Breast epithelium (tissue), 4 donors: ENCODE data around the gene WNT5B. TPM values are rescaled to one million over a fixed set of nuclear protein-coding genes. Genes with fewer than 3 reads are reported as not detected.
"Not testable (repeated sequence)": the region's sequence is repeated elsewhere in the genome, so short reads cannot be mapped to it uniquely, and the experiment has no call there.

Experiments
- DNase-seq, 2 donors: peaks; one replicate each; pipeline ENCODE4 v3.0.0-alpha.2; 2019; ENCODE audit warnings: low spot score in 2 of 2
- H3K27ac ChIP-seq, 2 donors: fragments of 200-600 bp; sonication (generic) in 1 of 2; one replicate each; pipeline ENCODE4 v1.5.1; 2016 to 2019; ENCODE audit warnings: mild to moderate bottlenecking in 1 of 2
- H3K27me3 ChIP-seq, 2 donors: fragments of 200-600 bp; sonication (generic) in 1 of 2; one replicate each; pipeline versions ENCODE4 v1.5.1 to v1.6.0; 2017 to 2019; ENCODE audit warnings: control low read depth in 1 of 2, mild to moderate bottlenecking in 1 of 2
- H3K36me3 ChIP-seq: fragments of 200-600 bp; one replicate; pipeline ENCODE4 v1.5.1; 2019
- H3K4me1 ChIP-seq, 2 donors: fragments of 200-600 bp; sonication (generic); one replicate each; pipeline ENCODE4 v1.5.1; 2016 to 2019; ENCODE audit warnings: control low read depth in 1 of 2
- H3K4me3 ChIP-seq, 3 donors: fragments of 200-600 bp; sonication (generic); 1 replicate in 2 of 3; 2 replicates in 1 of 3; pipeline ENCODE4 v1.5.1; 2016 to 2019; ENCODE audit warnings: mild to moderate bottlenecking in 3 of 3, moderate library complexity in 2 of 3
- H3K9me3 ChIP-seq, 2 donors: fragments of 200-600 bp; sonication (generic) in 1 of 2; one replicate each; pipeline ENCODE4 v1.5.1; 2016 to 2019; ENCODE audit warnings: control low read depth in 1 of 2
- POLR2A ChIP-seq: fragments of 450-650 bp; IDR thresholded peaks from one replicate; pipeline ENCODE4 v1.6.1; 2016; ENCODE audit warnings: antibody characterized with exemption, mild to moderate bottlenecking, moderate library complexity
- POLR2AphosphoS5 ChIP-seq, 3 donors: sonication (generic); formaldehyde crosslinking; IDR thresholded peaks; one replicate each; pipeline ENCODE4 v1.6.1; 2017; ENCODE audit warnings: antibody characterized with exemption in 3 of 3
- intact Hi-C: fragments of 100-400 bp; cut with DNase I; formaldehyde crosslinking; loops from one replicate; pipeline ENCODE4 v1.15.1; 2023; ENCODE audit warnings: low total_unique reads
- total RNA-seq, 3 donors: library from RNA; depleted of rRNA; stranded (reverse); fragments of >200 nt; gene quantifications; one replicate each; pipeline ENCODE4 v1.1.0, GENCODE V29; 2016
- TF ChIP-seq, protein P1 (sequence below), 3 donors: fragments of 450-650 bp; IDR thresholded peaks; one replicate each; pipeline ENCODE4 v1.5.1; 2016 to 2017; ENCODE audit warnings: antibody characterized with exemption in 3 of 3, mild to moderate bottlenecking in 3 of 3, moderate library complexity in 3 of 3

WNT5B gene
- total RNA-seq, 3 donors from 2014 or later, result 3.9 to 11.9 (median 4.0) TPM

DNA sequence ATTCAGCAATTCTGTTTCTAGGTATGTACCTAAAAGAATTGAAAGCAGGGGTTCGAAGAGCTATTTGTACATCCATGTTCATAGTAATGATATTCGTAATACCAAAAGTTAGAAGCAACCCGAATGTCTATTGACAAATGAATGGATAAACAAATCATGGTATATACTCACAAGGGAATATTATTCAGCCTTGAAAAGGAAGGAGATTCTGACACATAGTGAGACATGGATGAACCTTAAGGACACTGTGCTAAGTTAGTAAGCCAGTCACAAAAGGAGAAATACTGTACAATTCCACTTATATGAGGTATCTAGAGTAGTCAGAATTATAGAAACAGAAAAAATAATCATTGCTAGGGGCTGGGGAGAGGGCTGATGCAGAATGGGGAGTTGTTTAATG is 30.3 kb upstream of the WNT5B start:
- TF ChIP-seq, protein P1, sequence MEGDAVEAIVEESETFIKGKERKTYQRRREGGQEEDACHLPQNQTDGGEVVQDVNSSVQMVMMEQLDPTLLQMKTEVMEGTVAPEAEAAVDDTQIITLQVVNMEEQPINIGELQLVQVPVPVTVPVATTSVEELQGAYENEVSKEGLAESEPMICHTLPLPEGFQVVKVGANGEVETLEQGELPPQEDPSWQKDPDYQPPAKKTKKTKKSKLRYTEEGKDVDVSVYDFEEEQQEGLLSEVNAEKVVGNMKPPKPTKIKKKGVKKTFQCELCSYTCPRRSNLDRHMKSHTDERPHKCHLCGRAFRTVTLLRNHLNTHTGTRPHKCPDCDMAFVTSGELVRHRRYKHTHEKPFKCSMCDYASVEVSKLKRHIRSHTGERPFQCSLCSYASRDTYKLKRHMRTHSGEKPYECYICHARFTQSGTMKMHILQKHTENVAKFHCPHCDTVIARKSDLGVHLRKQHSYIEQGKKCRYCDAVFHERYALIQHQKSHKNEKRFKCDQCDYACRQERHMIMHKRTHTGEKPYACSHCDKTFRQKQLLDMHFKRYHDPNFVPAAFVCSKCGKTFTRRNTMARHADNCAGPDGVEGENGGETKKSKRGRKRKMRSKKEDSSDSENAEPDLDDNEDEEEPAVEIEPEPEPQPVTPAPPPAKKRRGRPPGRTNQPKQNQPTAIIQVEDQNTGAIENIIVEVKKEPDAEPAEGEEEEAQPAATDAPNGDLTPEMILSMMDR (IDR thresholded peaks at IDR 0.05), result no peak
- TF ChIP-seq POLR2AphosphoS5 (IDR thresholded peaks at IDR 0.05) (no peak), POLR2A (no peak)

DNA sequence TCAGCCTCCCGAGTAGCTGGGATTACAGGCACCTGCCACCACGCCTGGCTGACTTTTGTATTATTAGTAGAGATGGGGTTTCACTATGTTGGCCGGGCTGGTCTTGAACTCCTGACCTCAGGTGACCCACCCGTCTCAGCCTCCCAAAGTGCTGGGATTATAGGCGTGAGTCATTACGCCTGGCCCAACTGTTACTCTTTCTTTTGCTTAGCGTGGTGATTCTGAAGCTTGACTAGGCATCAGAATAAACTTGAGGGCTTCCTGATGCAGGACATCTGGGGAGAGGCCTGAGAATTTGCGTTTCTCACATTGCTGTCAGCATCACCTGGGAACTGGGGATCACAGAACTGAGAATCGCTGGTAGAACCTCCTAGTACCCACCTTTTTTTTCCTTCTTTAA is 26.3 kb upstream of the WNT5B start:
- H3K4me1 ChIP-seq, DNase-seq, H3K4me3 ChIP-seq, intact Hi-C loops, H3K9me3 ChIP-seq, H3K36me3 ChIP-seq, H3K27me3 ChIP-seq, H3K27ac ChIP-seq: not testable (repeated sequence)

More for the DNA sequence above, 30.3 kb upstream of the WNT5B start:
- Histone ChIP-seq H3K9me3 (no peaks in the 10 kb centered on the region), H3K27ac (no peak overlapping the region), H3K4me1 (peaks cover 0 to 8% of the 10 kb centered on the region in 2 donors), H3K27me3 (no peaks in the 10 kb centered on the region), H3K36me3 (no peaks in the 10 kb centered on the region), H3K4me3 (no peak overlapping the region)
- DNase-seq, result no peak
- intact Hi-C loops, result loop anchor here (10.0 kb wide), 1 partner anchor 1214 kb away; the partner anchor contains the start of gene KDM5A

DNA sequence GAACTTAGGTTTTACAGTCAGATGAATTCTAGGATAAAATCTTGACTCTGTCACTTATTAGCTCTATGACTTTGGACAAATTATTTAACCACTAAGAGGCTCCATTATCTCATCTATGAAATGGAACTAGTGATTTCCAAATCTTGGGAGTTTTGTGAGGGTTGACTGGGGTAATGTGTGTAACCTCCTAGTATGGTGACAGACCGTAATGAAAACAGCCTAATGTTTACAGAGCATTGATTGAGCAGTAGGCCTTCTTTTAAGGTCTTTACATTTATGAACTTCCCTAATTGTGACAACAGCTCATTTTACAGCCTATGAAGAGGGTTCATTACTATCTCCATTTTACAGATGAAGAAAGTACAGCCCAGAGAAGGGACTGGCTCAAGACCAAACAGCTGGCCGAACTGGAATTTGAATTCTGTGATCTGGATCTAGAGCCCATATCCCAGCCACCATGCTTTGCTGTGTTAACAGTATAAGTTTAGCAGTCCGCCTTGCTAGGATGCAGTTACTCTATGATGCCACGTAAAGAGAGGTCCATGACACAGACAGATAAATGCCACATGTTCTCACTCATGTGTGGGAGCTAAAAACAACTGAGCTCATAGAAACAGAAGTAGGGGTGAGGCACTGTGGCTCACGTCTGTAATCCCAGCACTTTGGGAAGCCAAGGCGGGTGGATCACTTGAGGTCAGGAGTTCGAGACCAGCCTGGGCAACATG is 25.6 kb upstream of the WNT5B start:
- Histone ChIP-seq H3K4me1 (no peaks in the 10 kb centered on the region), H3K36me3 (no peaks in the 10 kb centered on the region), H3K9me3 (no peaks in the 10 kb centered on the region), H3K4me3 (no peak overlapping the region), H3K27me3 (no peaks in the 10 kb centered on the region), H3K27ac (no peak overlapping the region)
- TF ChIP-seq POLR2AphosphoS5 (IDR thresholded peaks at IDR 0.05) (no peak), POLR2A (no peak)
- TF ChIP-seq, protein P1 (IDR thresholded peaks at IDR 0.05), result no peak
- DNase-seq, result no peak
- intact Hi-C loops, result no loop called here

DNA sequence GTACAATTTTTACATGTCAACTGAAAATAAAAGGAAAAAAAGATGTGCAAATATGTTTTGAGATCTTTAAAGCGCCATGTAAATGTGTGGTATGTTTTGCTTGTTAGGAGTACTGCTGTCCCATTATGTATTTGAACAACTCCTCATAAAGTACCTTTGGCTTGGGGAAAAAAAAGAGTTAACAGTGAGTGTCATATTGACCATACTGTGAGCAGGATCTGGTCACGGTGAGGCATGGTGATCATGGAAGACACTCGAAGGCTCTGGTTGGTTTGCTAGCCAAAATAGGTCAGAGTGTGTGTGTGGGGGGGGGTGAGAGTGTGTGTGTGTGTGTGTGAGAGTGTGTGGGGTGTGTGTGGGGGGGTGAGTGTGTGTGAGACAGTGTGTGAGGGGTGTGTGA is 24.6 kb upstream of the WNT5B start:
- TF ChIP-seq POLR2A (no peak), POLR2AphosphoS5 (IDR thresholded peaks at IDR 0.05) (no peak)
- TF ChIP-seq, protein P1 (IDR thresholded peaks at IDR 0.05), result no peak
- intact Hi-C loops, result no loop called here
- no peaks in the 10 kb centered on the region for H3K36me3 ChIP-seq
- no peaks in the 10 kb centered on the region for H3K4me1 ChIP-seq
- DNase-seq, result no peak
- H3K27ac ChIP-seq, result peak overlapping the region in 1 of 2 donors; percentile 50
- H3K9me3 ChIP-seq, result no peaks in the 10 kb centered on the region
- H3K27me3 ChIP-seq, result no peaks in the 10 kb centered on the region
- no peak overlapping the region for H3K4me3 ChIP-seq

DNA sequence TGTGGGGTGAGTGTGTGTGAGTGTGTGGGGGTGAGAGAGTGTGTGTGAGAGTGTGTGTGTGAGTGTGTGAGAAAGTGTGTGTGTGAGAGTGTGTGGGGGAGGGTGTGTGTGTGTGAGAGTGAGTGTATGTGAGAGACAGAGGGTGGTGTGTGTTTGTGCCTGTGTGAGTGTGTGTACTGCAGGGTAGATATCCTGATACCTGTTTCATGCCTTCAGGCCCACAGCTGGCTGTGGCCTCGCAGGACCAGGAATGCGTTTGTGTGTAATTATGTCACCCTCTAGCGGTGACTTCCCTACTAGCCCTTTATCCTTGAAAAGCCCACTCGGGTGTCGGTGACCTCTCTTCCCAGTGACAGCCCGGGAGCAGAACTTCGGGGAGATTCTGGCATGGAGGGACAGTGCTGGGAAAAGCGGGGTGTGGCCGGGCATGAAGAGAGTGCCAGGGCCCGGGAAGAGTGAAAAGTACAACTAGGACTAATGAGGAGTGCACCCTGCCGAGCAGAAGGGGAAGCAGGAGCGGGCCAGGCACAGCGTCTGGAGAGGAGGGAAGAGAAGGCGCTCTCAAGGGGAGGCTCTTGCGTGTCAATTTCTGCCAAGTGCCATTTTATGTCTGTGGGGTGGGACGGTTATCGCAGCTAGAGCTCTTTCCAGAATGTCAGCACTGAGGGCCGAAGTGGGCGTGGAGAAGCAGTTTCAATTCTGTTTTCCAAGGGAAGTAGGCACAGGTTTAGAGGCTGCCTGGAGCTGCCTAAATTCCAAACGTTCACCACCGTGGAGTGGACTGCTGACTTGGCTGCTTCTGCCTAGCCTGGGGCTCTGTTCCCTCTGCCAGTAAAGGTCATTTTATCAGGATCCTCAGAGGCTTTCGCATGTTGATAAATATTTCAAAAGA is 23.7 kb upstream of the WNT5B start:
- peak; percentile 63 to 79 for DNase-seq
- TF ChIP-seq POLR2AphosphoS5 (IDR thresholded peaks at IDR 0.05), result peak in 2 of 3 donors; percentile 34 to 52
- TF ChIP-seq, protein P1 (IDR thresholded peaks at IDR 0.05), result peak; percentile 75 to 90 (median 86)
- TF ChIP-seq POLR2A, result no peak
- no peaks in the 10 kb centered on the region for H3K36me3 ChIP-seq
- intact Hi-C loops, result no loop called here
- H3K9me3 ChIP-seq, result no peaks in the 10 kb centered on the region
- no peaks in the 10 kb centered on the region for H3K27me3 ChIP-seq
- no peaks in the 10 kb centered on the region for H3K4me1 ChIP-seq
- H3K27ac ChIP-seq, result peak overlapping the region; percentile 90 to 92
- H3K4me3 ChIP-seq, result peak overlapping the region; percentile 43 to 62 (median 50)
